ENCODE results near the gene ALB.

The ALB gene

GRCh38 chr4:73421708-73422457 lies 17.8 kb downstream of the ALB start:
- TF ChIP-seq CTCF (IDR thresholded peaks at IDR 0.05) = no peak
- no peaks in the 10 kb centered on the region for H3K9me3 ChIP-seq (ENCODE audit: control insufficient read depth, low read length)

DNA sequence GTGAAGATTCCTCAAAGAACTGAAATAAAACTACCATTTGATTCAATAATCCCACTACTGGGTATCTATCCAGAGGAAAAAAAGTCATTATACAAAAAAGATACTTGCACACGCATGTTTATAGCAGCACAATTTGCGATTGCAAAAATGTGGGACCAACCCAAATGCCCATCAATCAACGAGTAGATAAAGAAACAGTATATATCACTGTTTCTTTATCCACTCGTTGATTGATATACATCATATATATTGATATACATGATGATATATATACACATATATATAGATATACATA lies 18.3 kb downstream of the ALB start:
- Histone ChIP-seq H3K79me2 (no peaks in the 10 kb centered on the region), H3K9ac (no peak overlapping the region), H2AFZ (no peak overlapping the region), H3K4me3 (ENCODE audit: low read depth, low read length) (no peak overlapping the region), H3K9me3 (ENCODE audit: control insufficient read depth, low read length) (no peaks in the 10 kb centered on the region), H3K36me3 (ENCODE audit: control insufficient read depth, insufficient read depth, low read length) (no peaks in the 10 kb centered on the region), H3K27ac (no peak overlapping the region), H3K27me3 (ENCODE audit: control insufficient read depth, insufficient read depth, low read length) (no peaks in the 10 kb centered on the region), H3K4me2 (ENCODE audit: low read length) (no peak overlapping the region), H3K4me1 (no peaks in the 10 kb centered on the region)
- TF ChIP-seq CTCF (IDR thresholded peaks at IDR 0.05) = no peak

More at GRCh38 chr4:73421708-73422457, 17.8 kb downstream of the ALB start:
- Histone ChIP-seq H3K9ac (no peak overlapping the region), H2AFZ (no peak overlapping the region), H3K4me3 (ENCODE audit: low read depth, low read length) (no peak overlapping the region), H3K27me3 (ENCODE audit: control insufficient read depth, insufficient read depth, low read length) (no peaks in the 10 kb centered on the region), H3K4me2 (ENCODE audit: low read length) (no peak overlapping the region), H3K36me3 (ENCODE audit: control insufficient read depth, insufficient read depth, low read length) (no peaks in the 10 kb centered on the region), H3K27ac (no peak overlapping the region), H3K4me1 (no peaks in the 10 kb centered on the region), H3K79me2 (no peaks in the 10 kb centered on the region)

GRCh38 chr4:73423184-73423583 lies 19.1 kb downstream of the ALB start:
- no peaks in the 10 kb centered on the region for H3K36me3 ChIP-seq (ENCODE audit: control insufficient read depth, insufficient read depth, low read length)
- H3K9me3 ChIP-seq (ENCODE audit: control insufficient read depth, low read length) = no peaks in the 10 kb centered on the region
- no peaks in the 10 kb centered on the region for H3K4me1 ChIP-seq
- no peak overlapping the region for H2AFZ ChIP-seq
- H3K9ac ChIP-seq = no peak overlapping the region
- no peak for TF ChIP-seq CTCF (IDR thresholded peaks at IDR 0.05)
- H3K27me3 ChIP-seq (ENCODE audit: control insufficient read depth, insufficient read depth, low read length) = no peaks in the 10 kb centered on the region
- H3K27ac ChIP-seq = no peak overlapping the region
- no peaks in the 10 kb centered on the region for H3K79me2 ChIP-seq
- H3K4me2 ChIP-seq (ENCODE audit: low read length) = no peak overlapping the region
- H3K4me3 ChIP-seq (ENCODE audit: low read depth, low read length) = no peak overlapping the region

DNA sequence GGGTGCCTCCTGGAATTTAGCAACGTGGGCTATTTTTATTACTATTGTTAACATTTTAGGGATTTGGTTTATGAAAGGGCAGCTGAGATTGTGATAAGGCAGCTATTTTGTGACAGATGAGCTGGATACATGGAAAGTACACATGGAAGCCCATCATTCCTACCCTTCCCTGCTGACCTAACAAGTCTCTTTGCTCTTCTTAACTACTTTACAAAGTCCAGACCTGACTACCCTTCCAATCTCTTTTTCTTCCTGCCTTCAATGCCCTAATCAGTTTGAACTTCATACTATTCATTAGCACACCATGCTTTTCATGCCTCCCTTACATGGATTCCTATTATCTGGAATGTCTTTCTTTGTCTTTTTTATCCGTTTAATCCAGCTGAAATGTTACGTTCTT lies 22.6 kb downstream of the ALB start:
- no peak overlapping the region for H3K4me2 ChIP-seq (ENCODE audit: low read length)
- no peak overlapping the region for H3K27ac ChIP-seq
- TF ChIP-seq CTCF (IDR thresholded peaks at IDR 0.05) = no peak
- H3K79me2 ChIP-seq = no peaks in the 10 kb centered on the region
- no peaks in the 10 kb centered on the region for H3K36me3 ChIP-seq (ENCODE audit: control insufficient read depth, insufficient read depth, low read length)
- H3K4me3 ChIP-seq (ENCODE audit: low read depth, low read length) = no peak overlapping the region
- H2AFZ ChIP-seq = no peak overlapping the region
- H3K9ac ChIP-seq = no peak overlapping the region
- no peaks in the 10 kb centered on the region for H3K27me3 ChIP-seq (ENCODE audit: control insufficient read depth, insufficient read depth, low read length)
- no peaks in the 10 kb centered on the region for H3K4me1 ChIP-seq
- H3K9me3 ChIP-seq (ENCODE audit: control insufficient read depth, low read length) = no peaks in the 10 kb centered on the region

GRCh38 chr4:73429118-73429517 lies 25.0 kb downstream of the ALB start:
- no peaks in the 10 kb centered on the region for H3K36me3 ChIP-seq (ENCODE audit: control insufficient read depth, insufficient read depth, low read length)
- no peak overlapping the region for H3K4me2 ChIP-seq (ENCODE audit: low read length)
- no peaks in the 10 kb centered on the region for H3K27me3 ChIP-seq (ENCODE audit: control insufficient read depth, insufficient read depth, low read length)
- no peaks in the 10 kb centered on the region for H3K79me2 ChIP-seq
- no peak overlapping the region for H3K4me3 ChIP-seq (ENCODE audit: low read depth, low read length)
- no peak overlapping the region for H3K9ac ChIP-seq
- H3K4me1 ChIP-seq = no peaks in the 10 kb centered on the region
- no peaks in the 10 kb centered on the region for H3K9me3 ChIP-seq (ENCODE audit: control insufficient read depth, low read length)
- H3K27ac ChIP-seq = no peak overlapping the region
- no peak for TF ChIP-seq CTCF (IDR thresholded peaks at IDR 0.05)
- H2AFZ ChIP-seq = no peak overlapping the region
